Astrocyte of the spinal cord (primary cell): ENCODE data around the gene MAP10.

Source experiments
- DNase-seq: peaks from one replicate; pipeline ENCODE4 v3.0.0; 2011; ENCODE audit warnings: low read depth, low spot score
- H3K4me3 ChIP-seq: 2 replicates; pipeline ENCODE4 v1.5.1; 2011; ENCODE audit warnings: low read depth, mild to moderate bottlenecking, low read length, moderate library complexity
- in situ Hi-C: cut with HindIII; loops from 2 replicates; pipeline ENCODE4 v1.10.0; 2017; ENCODE audit warnings: low sequenced_read_pairs
- TF ChIP-seq, protein P1 (sequence below): IDR thresholded peaks from 2 replicates; pipeline ENCODE4 v1.5.1; 2012; ENCODE audit warnings: low read depth, mild to moderate bottlenecking, low read length, inconsistent platforms

MAP10 gene

DNA sequence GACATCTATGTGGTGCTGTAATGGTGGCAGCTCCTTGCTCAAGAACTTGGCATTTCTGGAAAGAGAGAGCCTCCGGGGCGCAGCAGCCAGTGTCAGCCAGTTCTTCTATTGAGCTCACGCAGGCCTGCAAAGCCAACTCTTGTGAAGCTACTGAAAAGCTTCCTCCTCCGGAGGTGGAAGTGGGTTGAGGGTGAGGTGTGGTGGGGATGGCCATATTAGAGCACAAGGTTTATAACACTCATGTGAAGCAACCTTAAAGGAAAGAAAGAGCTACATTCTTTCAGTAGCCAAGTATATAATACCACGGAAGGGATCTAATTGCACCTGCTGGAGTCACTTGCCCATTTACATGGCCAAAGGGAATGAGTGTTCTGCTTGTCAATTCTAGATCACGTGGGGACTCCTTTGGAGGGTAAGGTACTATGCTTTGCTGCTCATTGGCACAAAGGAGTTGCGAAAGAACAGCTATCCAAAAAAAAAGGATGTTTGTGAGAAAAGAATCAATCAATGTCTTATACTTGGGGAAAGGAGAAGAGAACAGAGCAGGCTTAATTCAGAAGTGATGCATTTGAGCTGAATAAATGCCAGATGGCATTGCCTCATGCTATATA lies 18.3 kb upstream of the MAP10 start:
- DNase-seq: no peak
- H3K4me3 ChIP-seq: no peak overlapping the region
- in situ Hi-C loops: no loop called here
- TF ChIP-seq, protein P1, sequence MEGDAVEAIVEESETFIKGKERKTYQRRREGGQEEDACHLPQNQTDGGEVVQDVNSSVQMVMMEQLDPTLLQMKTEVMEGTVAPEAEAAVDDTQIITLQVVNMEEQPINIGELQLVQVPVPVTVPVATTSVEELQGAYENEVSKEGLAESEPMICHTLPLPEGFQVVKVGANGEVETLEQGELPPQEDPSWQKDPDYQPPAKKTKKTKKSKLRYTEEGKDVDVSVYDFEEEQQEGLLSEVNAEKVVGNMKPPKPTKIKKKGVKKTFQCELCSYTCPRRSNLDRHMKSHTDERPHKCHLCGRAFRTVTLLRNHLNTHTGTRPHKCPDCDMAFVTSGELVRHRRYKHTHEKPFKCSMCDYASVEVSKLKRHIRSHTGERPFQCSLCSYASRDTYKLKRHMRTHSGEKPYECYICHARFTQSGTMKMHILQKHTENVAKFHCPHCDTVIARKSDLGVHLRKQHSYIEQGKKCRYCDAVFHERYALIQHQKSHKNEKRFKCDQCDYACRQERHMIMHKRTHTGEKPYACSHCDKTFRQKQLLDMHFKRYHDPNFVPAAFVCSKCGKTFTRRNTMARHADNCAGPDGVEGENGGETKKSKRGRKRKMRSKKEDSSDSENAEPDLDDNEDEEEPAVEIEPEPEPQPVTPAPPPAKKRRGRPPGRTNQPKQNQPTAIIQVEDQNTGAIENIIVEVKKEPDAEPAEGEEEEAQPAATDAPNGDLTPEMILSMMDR: no peak

DNA sequence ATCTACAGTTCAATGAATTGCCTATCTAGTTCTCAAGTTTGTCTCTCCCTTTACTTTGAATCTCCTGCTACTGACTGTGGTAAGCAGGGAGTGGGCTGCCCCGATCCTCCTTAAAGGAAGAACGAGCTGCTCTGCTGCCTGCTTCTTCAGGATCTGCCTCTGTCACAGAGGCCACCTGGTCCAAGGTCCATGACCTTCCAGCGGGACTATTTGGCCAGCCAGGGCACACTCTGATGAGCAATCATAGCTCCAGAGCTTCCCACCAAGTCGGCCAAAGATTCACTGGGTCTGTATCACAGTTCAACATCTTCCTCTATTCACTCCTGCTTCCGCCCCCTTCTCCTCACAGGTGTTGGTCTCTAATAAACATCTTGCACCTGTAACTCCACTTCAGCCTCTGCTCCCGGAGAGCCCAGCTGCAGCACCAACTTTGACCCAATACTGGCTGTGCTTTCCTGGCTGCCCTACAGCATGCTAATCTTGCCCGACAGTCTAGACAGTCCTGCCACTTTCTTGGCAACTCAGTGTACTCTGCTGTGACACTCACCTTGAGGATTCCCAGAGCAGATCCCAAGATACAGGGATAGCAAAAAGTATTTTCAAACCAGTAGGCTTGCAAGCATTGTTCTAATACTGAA lies 16.9 kb upstream of the MAP10 start:
- in situ Hi-C loops: no loop called here
- TF ChIP-seq, protein P1: no peak
- no peak for DNase-seq
- H3K4me3 ChIP-seq: no peak overlapping the region

DNA sequence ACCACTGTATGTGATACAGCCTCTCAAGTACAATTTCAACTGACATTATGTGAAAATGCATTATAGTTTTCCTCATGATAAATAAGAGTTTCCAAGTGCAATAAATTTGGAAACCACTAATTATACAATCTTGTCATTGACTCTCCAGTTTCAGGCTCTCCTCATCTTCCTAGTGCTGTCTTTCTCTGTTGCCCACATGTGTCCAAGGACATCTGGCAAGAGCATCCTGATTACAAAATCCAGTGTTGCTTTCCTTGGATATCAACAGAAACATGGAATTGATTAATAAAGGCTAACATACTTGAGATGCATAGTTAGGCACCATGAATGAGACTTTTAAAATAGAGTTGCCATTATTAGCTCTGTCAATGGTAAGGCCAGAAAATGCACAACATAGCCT lies 15.6 kb upstream of the MAP10 start:
- in situ Hi-C loops: no loop called here
- TF ChIP-seq, protein P1: no peak
- no peak overlapping the region for H3K4me3 ChIP-seq
- DNase-seq: no peak

DNA sequence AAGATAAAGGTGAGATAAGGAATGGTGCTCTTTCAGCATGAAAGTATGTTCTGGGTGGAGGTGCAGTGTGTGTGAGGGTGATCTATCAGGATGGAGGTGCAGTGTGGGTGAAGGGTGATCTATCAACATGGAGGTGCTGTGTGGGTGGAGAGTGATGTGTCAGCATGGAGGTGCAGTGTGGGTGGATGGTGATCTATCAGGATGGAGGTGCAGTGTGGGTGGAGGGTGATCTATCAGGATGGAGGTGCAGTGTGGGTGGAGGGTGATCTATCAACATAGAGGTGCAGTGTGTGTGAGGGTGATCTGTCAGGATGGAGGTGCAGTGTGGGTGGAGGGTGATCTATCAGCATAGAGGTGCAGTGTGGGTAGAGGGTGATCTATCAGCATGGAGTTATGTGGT lies 12.3 kb upstream of the MAP10 start:
- H3K4me3 ChIP-seq: no peak overlapping the region
- TF ChIP-seq, protein P1: no peak
- DNase-seq: no peak
- in situ Hi-C loops: no loop called here

DNA sequence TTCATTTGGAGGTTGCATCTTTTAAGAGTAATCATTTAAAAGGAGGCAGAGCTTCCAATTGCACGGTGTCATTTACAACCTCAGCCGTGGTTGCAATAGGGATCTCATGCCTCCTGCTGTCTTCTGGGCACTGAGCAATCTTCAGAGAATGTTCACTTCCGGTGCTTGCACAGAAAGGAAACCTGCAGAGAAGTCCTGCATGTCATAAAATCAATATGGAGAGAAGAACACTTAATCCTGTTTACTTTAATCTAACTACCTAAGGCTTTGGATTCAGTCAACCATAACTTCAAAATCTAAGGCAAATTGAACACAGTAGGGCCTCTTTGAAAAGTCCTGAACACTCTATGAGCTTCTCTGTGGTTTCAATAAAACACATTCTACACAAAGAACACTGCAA lies 11.3 kb upstream of the MAP10 start:
- peak; percentile 85 for DNase-seq

DNA sequence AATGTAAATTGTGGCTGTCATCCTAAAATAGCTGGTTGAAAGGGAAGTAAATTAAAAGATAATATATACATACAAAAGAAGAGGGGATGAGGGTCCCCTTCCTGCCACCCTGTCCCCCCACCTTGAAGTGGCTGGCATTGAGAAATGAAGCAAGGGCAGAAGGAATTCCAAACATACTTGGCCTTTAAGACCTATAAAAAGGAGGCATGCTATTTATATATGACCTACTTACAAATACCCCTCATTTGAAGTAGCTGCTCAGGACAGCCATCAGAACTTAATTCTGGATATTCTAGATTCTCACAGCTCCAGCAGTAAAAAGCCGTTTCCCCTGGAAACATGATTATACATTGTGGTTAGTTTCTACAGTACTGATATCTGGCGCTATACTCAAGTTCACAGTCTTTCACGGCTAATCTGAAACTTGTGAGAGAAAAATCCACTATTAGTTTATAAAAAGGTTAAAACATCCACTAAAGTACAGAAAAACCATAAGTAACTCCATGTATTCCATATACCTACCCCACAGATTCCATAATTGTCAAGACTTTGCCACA lies 9.6 kb upstream of the MAP10 start:
- in situ Hi-C loops: no loop called here
- no peak for DNase-seq
- TF ChIP-seq, protein P1: no peak
- H3K4me3 ChIP-seq: no peak overlapping the region

More for the DNA sequence above, 11.3 kb upstream of the MAP10 start:
- no peak overlapping the region for H3K4me3 ChIP-seq
- TF ChIP-seq, protein P1: peak; percentile 26
- in situ Hi-C loops: no loop called here
